Epithelial cell of esophagus (primary cell): ENCODE measurements around the gene KNG1.
A peak's percentile ranks its signal among the peaks of the same experiment; 100 is the strongest.

ENCODE experiments used
- DNase-seq: peaks from one replicate; pipeline ENCODE4 v3.0.0; 2010; ENCODE audit warnings: low read depth
- H3K4me3 ChIP-seq: 2 replicates; pipeline ENCODE4 v1.5.1; 2011; ENCODE audit warnings: mild to moderate bottlenecking, low read length, control low read depth
- TF ChIP-seq, protein P1 (sequence below): IDR thresholded peaks from 2 replicates; pipeline ENCODE4 v1.5.1; 2011; ENCODE audit warnings: low read depth, mild to moderate bottlenecking, low read length, control low read depth, inconsistent platforms; ENCODE audit not compliant: insufficient read depth; ENCODE audit errors: missing control alignments

The KNG1 gene

DNA sequence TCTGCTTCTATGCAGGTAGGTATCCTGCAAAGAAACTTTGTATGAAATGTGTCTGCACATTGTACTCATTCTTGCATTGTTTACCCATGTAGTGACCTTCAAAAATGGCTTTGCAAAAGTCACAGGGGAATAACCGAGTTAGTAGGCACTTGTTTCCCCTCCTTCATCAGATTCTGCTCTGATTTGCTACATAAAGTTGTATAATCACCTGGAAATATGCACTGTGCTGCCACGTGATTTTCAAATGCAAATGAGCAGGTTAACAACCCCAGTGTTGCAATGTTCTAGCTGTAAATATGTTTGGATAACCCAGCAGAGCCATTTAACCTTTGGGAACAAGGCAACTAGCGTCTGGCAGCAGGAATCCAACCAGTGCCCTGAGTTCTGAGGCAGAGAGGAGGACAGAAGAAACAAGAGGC is at the start of gene KNG1:
KNG1 (plus strand) TSS at position 321 of the 419 bp plus-strand sequence. CDS start 184 bp downstream, outside the sequence.
- H3K4me3 ChIP-seq = no peak within 1 kb of the TSS
- DNase-seq = no peak
- TF ChIP-seq, protein P1, sequence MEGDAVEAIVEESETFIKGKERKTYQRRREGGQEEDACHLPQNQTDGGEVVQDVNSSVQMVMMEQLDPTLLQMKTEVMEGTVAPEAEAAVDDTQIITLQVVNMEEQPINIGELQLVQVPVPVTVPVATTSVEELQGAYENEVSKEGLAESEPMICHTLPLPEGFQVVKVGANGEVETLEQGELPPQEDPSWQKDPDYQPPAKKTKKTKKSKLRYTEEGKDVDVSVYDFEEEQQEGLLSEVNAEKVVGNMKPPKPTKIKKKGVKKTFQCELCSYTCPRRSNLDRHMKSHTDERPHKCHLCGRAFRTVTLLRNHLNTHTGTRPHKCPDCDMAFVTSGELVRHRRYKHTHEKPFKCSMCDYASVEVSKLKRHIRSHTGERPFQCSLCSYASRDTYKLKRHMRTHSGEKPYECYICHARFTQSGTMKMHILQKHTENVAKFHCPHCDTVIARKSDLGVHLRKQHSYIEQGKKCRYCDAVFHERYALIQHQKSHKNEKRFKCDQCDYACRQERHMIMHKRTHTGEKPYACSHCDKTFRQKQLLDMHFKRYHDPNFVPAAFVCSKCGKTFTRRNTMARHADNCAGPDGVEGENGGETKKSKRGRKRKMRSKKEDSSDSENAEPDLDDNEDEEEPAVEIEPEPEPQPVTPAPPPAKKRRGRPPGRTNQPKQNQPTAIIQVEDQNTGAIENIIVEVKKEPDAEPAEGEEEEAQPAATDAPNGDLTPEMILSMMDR = no peak

- TF ChIP-seq, protein P1 = no peak
- no peak overlapping the region for H3K4me3 ChIP-seq
- DNase-seq = peak; percentile 52
Observed at GRCh38 chr3:186668426-186668825, 48.7 kb upstream of the KNG1 start.

DNA sequence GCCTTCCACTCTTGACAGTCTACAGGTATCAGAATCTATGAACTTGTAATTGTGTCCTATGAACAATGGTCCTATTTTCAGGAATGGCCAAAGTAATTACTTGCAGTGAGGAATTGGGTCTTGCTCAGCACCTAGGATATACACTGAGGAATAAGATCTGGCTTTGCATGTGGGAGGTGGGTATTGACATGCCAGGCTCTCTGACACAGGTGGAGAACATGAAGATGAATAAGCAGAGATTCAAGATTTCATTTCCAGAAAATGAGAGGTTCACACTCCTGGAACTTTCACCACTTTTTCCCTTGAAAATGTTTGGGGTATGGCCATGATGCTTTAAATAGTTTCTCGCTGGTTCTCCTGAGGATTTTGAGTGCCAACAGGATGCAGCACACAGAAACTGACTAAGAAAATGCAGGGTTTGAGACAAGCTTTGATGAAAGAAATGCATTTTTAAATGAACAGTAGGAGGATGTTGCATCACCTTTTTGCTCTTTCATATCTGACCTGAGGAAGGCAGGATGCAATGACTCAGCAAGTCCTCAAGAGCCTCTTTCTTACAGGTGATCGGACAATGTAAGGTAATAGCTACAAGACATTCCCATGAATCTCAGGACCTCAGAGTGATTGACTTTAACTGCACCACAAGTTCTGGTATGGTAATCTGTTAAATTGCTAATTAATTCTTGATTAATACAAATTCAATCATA is 47.6 kb upstream of the KNG1 start:
- TF ChIP-seq, protein P1 = no peak

DNA sequence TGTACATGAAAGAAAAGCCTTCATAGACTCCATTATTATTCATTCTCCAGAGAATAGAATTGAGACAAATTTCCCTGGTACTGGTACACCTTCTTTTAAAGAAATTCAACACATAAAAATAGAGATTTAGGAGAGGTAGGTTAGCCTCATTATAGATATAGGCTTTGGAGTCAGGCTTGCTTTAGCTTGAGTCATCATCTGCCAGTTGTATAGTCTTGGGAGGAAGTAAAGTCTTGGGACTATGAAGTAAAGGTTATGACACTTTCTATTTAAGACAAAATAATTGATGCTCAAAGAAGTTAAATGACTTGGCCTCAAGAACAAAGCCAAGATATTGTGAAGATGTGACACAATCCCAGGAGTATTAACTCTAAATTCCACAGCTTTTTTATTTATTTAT is 47.0 kb upstream of the KNG1 start:
- no peak overlapping the region for H3K4me3 ChIP-seq
- peak; percentile 47 for DNase-seq
- TF ChIP-seq, protein P1 = no peak

More for the DNA sequence above, 47.6 kb upstream of the KNG1 start:
- H3K4me3 ChIP-seq = no peak overlapping the region
- peak; percentile 79 for DNase-seq

GRCh38 chr3:186671051-186671450 is 46.1 kb upstream of the KNG1 start:
- no peak for DNase-seq
- TF ChIP-seq, protein P1 = no peak
- H3K4me3 ChIP-seq = no peak overlapping the region

- no peak overlapping the region for H3K4me3 ChIP-seq
- TF ChIP-seq, protein P1 = no peak
- DNase-seq = no peak
Observed at GRCh38 chr3:186678604-186679003, 38.6 kb upstream of the KNG1 start.

GRCh38 chr3:186679151-186679550 is 38.0 kb upstream of the KNG1 start:
- TF ChIP-seq, protein P1 = no peak
- DNase-seq = no peak
- no peak overlapping the region for H3K4me3 ChIP-seq
